Dedifferentiated amniotic fluid mesenchymal stem cell (primary cell): Measurements from ENCODE around the gene PARD3.

ENCODE experiments used
- DNase-seq: peaks from one replicate; pipeline ENCODE4 v3.0.0-alpha.2; 2016; ENCODE audit errors: extremely low spot score

PARD3 gene

DNA sequence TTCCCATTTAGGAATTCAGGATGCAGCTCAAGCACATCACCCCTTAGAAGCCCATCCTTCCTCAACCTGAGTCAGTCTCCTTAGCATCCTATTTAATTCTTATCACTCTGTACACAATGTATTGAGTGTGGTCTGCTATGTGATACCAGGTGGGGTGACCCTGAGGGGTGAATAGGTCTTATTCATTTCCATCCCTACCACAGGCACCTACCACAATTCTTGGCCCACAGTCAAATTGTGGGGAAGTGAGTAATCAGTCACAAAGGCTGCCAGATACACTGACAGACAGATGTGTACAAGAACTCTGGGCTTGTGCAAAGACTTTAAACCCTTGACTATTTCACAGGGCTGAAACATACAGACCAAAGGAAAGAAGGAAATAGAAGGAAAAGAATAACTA lies 560.5 kb downstream of the PARD3 start:
- DNase-seq = no peak

DNA sequence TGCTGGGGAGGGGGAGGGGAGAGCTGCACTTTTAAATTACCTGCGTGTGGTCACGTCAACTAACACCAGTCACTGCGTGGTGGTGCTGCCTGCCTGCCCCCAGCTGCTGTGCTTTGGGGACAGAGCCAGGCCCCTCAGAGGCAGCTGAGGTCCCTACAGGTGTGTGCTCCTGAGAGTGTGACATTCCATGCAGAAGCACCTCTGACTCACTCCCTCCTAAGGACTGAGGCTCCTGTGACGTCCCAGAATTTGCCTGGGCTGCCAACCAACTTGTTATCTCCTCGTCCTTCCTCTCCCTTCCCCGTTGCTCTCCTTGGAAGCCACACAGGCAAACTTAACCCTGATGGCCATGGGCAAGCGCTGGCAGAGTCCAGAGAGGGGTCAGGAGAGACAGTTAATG lies 563.0 kb downstream of the PARD3 start:
- DNase-seq = no peak

DNA sequence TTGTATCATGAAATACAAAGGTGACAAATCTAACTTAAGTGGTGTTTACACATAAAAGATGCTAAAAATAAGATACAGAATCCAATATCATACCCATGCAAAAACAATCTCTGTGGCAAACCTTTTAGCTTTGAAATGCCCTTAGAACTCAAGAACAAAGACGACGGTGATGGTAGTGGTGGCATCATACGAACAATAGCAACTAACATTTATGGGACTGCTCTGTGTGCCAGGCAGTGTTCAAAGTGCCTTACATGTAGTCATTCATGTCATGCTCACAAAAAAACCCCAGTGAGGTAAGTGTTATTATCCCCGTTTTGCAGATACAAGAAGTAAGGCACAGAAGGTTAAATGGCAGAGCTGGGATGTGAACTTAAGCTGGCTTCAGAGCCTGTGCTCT lies 563.9 kb downstream of the PARD3 start:
- DNase-seq = no peak

DNA sequence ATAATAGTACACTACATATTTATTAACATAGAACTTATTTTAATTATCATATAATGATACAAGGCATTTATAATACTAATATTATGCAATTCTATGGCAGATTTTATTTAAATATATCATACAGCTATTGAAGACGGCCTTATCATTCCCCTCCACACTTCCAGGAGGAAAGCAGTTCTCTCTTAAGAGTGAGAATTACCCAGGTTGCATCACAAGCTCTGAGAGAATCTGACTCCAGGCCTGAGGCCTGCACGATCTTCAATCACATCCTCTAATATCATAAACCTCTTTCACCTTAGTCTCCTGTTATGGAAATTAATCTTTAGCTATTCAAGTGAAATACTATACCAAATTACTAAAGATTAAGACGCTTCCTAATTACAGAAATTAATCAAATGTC lies 564.4 kb downstream of the PARD3 start:
- no peak for DNase-seq

DNA sequence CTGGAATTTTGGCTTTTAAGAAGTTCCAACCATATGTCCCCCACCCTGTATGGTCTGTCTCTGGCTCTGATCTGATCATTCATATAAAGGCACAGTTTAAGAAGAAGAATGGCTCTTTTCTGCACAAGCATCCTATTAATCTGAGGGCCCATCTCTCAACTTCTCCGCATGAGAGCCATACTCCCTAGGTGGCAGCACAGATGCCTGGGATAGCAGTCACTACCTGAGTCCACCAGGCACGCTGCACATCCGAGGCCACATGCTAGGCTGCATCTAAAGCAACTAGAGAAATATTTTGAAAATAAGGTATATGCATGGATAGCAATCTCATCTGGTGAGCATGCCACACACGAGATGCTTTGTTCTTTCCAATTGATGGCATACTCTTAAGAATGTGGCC lies 565.5 kb downstream of the PARD3 start:
- DNase-seq = no peak

DNA sequence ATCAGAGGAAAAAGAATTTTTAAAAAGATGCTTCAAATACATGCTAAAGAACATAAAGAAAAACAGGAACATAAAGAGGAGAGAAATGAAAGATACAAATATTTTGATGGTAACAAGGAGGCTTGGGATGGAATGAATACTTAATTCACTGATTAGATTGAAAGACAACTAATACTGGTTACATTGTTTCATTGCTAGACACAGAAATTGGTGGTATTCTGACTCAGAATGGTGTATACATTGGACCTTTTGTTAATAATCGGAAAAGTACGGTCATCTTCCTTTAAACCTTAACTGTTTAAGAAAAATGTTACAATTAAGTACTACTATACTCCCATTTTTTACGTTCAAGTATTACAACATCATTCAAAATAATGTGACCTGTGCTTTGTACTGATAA lies 567.5 kb downstream of the PARD3 start:
- no peak for DNase-seq

DNA sequence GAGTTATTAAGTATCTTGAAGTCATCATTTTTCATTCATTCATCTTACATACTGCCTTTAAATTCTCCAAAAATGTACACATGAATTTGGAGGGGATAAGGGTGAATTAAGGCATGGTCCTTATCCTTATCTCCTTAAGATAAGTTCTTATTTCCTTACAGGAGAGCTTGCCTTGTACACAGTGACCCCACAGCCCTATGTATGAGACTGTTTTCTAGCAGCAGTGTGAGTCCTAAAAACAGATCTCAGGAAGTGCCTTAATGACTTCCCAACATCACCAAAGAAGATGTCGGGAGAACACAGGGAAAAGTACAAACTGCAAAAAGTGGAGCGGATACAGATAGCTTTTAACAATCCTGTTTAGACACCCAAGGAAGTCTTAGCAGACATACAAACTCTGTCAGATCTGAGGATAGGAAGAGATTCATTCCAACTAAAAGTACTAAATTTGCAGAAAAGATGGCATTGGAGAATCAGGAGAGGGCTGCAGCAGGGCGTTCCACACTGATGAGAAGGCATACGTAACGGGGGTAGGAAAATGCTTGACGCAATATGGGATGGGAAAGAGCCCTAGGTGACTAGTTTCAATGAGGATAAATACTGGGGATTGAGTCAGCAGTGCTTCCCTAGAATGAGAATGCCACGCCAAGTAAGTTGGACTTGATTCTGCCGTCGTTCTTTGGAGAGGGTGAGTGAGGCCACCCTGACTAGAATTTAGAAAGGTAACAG lies 570.2 kb downstream of the PARD3 start:
- no peak for DNase-seq

DNA sequence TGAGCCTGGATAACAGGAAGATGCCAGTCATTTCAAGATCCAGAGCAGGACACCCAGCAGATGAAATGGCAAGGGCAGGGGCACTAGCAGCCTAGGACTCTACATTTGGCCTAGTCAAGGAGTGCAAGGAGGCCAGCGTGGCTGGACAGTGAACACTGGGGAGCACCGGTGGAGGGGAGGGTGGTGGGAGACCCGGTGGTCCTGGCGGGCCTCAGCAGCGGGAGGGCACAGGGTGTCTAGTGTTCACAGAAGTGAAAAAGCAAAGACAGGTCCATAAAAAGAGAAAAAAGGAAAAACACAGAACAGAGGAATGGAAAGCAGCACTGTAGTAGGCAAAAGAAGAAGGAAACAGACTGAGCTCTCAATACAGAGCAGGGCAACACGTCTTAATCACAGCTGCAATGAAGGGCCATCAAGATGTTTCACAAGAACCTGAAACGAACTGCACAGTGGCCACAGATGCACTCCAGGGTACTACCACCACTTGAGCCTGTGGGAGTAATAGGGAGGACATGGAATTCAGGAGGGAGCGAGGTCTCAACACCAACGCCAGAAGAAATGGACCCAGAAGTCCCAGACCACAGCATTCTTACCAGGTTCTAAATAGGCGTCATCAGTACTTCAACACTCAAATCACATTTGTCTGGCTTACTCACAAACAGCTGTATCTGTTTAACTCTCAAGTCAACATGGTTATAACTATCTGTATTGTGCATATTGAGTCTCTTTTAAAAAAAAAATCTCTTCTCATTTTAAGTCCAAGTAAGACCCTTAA lies 573.7 kb downstream of the PARD3 start:
- DNase-seq = no peak

DNA sequence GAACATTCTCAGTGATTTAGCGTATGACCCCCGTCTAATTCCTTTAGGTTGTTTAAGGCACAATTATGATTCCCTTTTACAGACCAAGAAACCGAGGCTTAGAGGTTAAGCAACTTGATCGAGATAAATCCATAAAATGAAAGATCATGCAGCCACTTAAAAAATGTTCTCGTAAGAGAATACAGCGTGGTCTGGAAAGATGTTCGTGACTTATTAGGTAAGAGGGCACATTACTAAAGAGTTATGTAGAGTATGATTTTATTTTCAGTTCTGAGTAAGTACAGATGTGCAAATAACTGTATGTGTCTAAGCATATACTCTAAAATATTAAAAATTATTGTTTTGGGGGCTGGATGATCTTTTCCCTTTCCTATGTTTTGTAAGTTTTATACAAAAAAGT lies 575.1 kb downstream of the PARD3 start:
- no peak for DNase-seq

DNA sequence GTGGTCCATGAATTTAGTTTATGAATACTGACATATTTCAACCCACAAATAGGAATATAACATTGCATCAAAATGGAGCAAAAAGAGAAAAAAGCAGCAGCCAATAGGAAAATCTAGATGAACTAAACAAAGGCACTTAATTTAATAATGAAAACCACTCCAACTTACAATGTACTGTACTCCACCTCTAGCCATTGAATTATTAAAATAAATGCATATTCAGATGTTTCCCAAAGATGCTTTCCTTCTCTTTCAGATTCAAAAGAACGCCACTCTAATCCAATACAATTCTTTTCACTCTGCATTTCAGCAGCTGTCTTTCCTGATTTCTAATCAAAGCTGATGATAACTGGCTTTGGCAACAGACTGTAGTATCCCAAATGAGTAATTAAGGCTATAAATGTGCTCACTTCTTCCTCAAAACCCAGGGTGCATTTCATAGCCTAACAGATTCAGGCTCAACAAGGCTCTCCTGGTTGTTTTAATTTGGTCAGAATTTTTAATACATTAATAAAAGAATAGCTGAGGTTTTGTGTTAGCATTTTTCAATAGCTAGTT lies 577.1 kb downstream of the PARD3 start:
- DNase-seq = no peak

DNA sequence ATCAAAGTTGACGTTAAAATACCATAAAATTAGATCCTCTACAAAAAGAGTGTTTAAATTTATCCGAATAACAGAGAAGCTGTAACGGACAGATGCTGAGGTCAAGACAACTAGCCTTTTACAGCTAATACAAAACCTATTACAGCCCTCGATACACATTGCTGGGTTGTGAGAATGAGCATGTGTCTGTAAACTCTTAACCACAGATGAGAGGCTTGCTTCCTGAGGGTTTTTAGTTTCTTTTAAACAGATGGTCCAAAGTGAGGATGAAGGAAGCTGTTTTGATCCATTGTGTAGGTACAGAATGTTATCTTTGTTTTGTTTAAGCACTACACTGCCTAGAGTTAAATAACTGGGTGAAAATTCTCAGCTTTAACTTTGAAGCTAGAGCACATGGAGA lies 578.2 kb downstream of the PARD3 start:
- no peak for DNase-seq

DNA sequence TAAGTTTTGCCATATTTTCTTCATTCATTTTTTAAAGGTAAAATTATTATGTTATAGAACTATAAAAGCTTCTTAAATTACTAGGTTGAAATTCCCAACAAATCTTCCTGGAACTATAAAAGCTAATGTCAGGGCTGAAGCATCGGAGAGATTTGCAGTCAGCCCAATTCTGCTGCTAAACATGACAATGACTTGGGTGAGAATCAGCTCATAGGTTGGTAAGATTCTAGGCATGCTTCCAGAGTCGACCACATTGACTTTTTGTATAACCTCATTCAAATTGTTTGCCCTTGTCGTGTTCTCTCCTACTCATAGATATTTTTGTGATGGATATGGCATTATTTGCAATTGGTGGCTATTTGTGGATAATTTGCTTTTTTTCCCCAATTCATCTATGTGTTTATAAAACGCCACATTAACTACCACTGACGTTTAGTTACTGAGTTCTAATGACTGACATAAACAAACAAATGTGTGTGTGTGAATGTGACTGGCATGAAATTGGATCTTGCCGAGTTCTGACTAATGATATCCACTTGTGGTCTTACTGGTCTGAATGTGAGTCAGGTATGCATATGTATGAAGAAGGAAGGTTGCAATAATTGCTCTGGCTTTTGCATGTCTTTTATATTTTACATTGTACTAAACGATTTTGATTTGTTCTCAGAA lies 579.8 kb downstream of the PARD3 start:
- DNase-seq = no peak

DNA sequence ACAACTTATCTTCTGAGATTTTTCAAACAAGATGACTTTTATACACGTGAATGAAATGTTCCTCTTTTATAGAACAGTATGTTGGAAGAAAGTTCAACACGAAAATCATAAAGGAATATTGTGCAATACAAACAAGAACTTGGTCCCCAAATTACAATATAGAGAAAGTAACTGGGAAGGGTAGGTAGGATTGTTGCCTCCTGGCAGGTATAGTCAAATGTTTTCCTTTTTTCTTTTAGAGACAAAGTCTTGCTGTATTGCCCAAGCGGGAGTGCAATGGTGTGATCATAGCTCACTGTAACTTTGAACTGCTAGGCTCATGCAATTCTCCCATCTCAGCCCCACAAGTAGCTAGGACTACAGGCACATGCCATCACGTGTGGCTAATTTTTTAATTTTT lies 582.6 kb downstream of the PARD3 start:
- DNase-seq = no peak

DNA sequence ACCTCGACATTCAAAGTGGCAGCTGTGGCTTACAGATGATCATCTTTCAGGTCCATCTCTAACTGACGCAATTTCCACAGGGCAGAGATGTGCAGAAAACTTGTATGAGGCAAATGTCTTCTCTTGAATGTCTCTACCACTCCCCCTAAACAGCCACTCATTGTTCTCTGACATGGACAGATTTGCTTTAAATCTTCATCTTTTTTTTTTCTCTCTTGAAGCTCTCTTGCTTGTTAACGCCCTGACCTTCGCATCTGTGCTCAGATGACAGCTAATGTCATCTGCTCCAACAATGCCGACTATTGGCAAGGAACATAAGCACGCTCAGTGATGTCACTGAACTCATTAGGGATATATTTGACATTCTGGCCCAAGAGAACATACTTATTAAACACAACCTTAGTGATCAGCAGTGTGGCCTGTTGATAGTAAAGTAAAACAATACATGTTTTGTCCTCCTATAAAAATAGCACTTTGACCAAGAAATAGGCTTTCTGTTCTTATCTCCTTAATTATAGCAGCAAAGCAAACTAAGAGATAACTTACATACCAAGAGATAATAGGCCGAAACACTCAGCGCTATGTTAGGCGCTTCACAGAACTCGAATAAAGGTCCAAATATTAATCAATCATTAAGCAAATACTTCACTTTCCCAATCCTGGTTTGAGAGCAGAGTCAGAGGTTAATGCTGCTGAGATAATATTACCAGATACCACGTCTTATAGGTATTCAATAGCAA lies 583.5 kb downstream of the PARD3 start:
- no peak for DNase-seq

DNA sequence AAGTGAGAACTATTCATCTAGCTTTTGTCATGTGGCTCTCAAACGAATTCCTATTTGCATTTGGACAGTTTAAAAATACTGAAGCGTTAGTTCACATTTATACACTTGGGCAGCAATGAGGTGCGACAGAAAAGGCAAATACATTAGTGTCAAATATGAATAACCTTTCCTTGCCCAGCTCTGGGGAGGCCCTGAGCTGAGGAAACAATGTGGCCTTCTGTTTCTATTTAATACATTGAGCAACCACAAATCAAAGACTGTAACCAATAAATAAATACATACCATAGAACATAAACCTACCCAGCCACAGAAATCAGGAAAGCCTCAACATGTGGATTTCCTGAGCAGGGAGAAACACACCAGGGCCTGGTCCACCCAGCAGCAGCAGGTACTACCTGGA lies 585.2 kb downstream of the PARD3 start:
- DNase-seq = no peak

DNA sequence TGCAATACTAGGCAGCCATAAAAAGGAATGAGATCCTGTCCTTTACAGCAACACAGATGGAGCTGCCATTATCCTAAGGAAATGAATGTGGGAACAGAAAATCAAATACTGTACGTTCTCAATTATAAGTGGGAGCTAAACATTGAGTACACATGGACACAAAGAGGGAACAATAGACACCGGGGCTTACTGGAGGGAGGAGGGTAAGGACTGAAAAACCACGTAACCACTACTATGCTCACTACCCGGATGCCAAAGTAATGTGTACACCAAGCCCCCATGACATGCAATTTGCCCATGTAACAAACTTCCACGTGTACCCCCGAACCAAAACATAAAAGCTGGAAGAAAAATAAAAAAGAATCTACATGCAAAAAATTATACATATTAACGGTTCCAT lies 587.0 kb downstream of the PARD3 start:
- no peak for DNase-seq

DNA sequence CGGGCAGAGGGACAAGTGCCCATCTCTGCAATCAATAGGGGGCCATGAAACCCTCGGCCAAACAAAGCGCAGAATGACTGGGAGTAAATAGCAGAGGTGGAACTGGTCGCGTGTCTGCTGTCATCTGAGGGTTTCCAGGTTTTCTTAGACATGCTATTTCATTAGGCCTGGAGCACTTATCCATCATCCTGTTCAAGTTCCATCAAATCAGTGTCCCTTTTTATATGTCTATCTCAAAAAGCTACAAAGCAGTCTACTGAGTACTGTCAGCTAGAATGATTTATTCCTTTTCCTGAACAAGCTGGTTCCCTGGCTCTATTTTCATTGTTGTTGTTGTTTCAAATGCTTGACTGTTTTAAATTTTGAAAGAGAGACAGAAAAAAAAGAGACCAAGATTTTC lies 590.5 kb downstream of the PARD3 start:
- no peak for DNase-seq

DNA sequence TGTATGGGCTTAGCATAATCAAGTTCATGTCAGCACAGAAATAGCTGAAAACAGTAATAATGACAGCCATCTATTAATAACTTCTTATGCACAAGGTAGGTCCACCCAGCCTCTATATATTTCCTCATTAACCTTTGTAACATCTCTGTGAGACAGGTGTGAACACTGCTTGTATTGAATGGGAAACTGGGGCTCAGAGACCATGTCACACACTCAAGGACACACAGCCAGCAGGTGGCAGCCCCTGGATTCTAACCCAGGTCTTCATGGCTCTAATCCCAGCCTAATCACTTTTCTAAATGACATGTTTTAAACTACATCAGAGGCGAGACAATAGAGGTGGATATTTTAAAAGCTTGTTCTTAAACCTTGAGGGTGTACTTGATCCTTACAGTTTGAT lies 591.4 kb downstream of the PARD3 start:
- DNase-seq = no peak

DNA sequence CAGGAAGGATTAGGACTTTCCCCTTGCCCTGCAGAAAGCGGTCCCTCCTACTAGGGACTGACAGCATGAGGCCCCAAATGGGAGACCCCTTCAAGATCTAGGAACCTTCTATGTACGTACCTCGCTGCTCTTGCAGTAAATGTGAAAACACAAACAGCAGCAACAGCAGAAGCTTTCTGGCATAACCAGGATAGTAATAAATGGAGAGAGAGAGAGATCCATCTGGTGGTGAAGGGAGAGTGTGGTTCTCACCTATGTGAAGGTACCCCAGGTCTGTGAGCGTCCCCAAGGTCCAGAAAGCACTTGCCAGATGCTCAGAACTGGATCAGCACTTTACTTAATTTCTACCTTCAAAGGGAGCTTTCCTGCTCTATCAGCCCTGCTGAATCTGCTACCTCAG lies 592.7 kb downstream of the PARD3 start:
- DNase-seq = no peak

DNA sequence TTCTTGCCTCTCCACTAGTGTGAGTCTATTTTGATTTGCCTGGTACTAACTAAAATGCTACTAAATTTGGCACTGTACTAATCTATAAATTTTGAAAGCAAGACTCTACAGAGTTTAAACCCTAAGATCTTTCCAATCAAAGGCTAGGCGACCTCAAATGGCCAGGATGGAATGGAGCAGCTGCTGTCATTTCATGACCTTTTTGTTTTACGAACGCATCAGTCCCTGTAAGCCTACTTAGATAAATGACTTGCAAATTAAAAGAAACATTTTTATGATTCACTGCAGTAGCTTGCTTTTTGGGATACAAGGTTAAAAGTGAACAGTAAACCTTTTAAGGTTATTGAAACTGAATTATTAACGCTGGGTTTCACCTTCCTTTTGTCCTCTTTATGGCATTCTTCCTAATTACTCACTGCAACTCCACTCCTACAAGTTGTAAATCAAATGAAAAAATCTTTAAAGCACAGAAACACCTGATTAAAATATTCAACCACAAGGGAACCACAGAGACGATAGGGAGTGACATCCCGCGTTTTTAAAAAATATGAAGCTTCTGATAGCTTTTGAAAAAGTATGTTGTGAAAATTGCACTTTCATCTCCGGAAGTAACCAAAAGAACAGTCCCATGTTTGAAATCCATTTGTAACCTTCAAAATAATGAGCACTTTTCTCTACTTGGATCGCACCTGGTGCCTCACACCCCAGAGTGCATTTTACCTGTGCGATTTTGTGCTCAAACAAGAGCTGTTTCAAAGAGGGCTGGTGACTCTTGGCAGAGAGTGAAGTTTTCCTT lies 595.1 kb downstream of the PARD3 start:
- DNase-seq = no peak

DNA sequence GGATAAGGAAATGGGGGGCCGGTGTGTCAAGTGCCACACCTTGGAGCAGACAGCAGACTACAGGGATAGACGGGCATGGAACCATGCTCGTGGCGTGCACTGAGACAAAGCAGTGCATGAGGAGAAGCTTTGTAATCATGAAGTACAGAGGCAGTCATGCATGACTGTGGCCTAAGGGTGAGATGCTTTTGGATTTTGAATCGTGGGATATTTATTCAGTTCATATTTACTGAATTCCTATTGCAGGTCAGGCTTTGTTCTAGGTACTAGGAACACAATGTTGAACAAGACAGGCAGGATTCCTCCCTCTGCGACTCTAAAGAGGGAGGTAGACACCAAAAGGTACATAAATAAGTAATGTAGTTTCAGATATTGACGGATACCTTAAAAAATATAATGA lies 597.6 kb downstream of the PARD3 start:
- DNase-seq = no peak
